Measurements from ENCODE around the gene GDF11.

Gene GDF11

GRCh38 chr12:55700255-55701018, 42.5 kb upstream of the GDF11 start (continued):
- peak; percentile 73 for TF ChIP-seq PRDM10 (tag by site-specific recombination; IDR thresholded peaks at IDR 0.05)
- TF ChIP-seq HOXA7 (CRISPR knock-in tag; IDR thresholded peaks at IDR 0.05; ENCODE audit: borderline replicate concordance): no peak
- no peak for TF ChIP-seq ZBTB7A (tag by site-specific recombination; IDR thresholded peaks at IDR 0.05; ENCODE audit: low read depth)
- no peak for TF ChIP-seq ZNF560 (tag by site-specific recombination; IDR thresholded peaks at IDR 0.05; ENCODE audit: borderline replicate concordance)
- peak; percentile 83 for TF ChIP-seq ZBTB21 (tag by site-specific recombination; IDR thresholded peaks at IDR 0.05)
- no peak for TF ChIP-seq BCL11B (tag by site-specific recombination; IDR thresholded peaks at IDR 0.05; ENCODE audit: low read depth)
- TF ChIP-seq ZFP69B (tag by site-specific recombination; IDR thresholded peaks at IDR 0.05): peak; percentile 60
- peak; percentile 41 for TF ChIP-seq WT1 (tag by site-specific recombination; IDR thresholded peaks at IDR 0.05)
- TF ChIP-seq ZNF473 (tag by site-specific recombination; IDR thresholded peaks at IDR 0.05): no peak
- TF ChIP-seq, protein P1, sequence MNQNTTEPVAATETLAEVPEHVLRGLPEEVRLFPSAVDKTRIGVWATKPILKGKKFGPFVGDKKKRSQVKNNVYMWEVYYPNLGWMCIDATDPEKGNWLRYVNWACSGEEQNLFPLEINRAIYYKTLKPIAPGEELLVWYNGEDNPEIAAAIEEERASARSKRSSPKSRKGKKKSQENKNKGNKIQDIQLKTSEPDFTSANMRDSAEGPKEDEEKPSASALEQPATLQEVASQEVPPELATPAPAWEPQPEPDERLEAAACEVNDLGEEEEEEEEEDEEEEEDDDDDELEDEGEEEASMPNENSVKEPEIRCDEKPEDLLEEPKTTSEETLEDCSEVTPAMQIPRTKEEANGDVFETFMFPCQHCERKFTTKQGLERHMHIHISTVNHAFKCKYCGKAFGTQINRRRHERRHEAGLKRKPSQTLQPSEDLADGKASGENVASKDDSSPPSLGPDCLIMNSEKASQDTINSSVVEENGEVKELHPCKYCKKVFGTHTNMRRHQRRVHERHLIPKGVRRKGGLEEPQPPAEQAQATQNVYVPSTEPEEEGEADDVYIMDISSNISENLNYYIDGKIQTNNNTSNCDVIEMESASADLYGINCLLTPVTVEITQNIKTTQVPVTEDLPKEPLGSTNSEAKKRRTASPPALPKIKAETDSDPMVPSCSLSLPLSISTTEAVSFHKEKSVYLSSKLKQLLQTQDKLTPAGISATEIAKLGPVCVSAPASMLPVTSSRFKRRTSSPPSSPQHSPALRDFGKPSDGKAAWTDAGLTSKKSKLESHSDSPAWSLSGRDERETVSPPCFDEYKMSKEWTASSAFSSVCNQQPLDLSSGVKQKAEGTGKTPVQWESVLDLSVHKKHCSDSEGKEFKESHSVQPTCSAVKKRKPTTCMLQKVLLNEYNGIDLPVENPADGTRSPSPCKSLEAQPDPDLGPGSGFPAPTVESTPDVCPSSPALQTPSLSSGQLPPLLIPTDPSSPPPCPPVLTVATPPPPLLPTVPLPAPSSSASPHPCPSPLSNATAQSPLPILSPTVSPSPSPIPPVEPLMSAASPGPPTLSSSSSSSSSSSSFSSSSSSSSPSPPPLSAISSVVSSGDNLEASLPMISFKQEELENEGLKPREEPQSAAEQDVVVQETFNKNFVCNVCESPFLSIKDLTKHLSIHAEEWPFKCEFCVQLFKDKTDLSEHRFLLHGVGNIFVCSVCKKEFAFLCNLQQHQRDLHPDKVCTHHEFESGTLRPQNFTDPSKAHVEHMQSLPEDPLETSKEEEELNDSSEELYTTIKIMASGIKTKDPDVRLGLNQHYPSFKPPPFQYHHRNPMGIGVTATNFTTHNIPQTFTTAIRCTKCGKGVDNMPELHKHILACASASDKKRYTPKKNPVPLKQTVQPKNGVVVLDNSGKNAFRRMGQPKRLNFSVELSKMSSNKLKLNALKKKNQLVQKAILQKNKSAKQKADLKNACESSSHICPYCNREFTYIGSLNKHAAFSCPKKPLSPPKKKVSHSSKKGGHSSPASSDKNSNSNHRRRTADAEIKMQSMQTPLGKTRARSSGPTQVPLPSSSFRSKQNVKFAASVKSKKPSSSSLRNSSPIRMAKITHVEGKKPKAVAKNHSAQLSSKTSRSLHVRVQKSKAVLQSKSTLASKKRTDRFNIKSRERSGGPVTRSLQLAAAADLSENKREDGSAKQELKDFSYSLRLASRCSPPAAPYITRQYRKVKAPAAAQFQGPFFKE (tag by site-specific recombination; IDR thresholded peaks at IDR 0.05; ENCODE audit: borderline replicate concordance): no peak
- TF ChIP-seq ZNF112 (tag by site-specific recombination; IDR thresholded peaks at IDR 0.05): no peak
- 0 out of 2 replicates have a peak, but pooled peaks have one; percentile 29 for TF ChIP-seq ZSCAN4 (tag by site-specific recombination; IDR thresholded peaks at IDR 0.05)
- TF ChIP-seq ZNF792 (tag by site-specific recombination; IDR thresholded peaks at IDR 0.05): no peak
- TF ChIP-seq ZNF37A (tag by site-specific recombination; IDR thresholded peaks at IDR 0.05): no peak
- TF ChIP-seq ZFP3 (tag by site-specific recombination; IDR thresholded peaks at IDR 0.05; ENCODE audit: low read depth): no peak
- TF ChIP-seq KLF8 (tag by site-specific recombination; IDR thresholded peaks at IDR 0.05): no peak
- no peak for TF ChIP-seq EGR2 (tag by site-specific recombination; IDR thresholded peaks at IDR 0.05; ENCODE audit: low read depth)
- TF ChIP-seq ZNF76 (tag by site-specific recombination; IDR thresholded peaks at IDR 0.05; ENCODE audit: borderline replicate concordance, low read depth): no peak
- TF ChIP-seq KLF10 (tag by site-specific recombination; IDR thresholded peaks at IDR 0.05): no peak
- TF ChIP-seq ZNF555 (tag by site-specific recombination; conservative IDR thresholded peaks at IDR 0.05): no peak
- no peak for TF ChIP-seq MYNN (tag by site-specific recombination; IDR thresholded peaks at IDR 0.05; ENCODE audit: borderline replicate concordance)
- no peak for TF ChIP-seq ZNF423 (tag by site-specific recombination; IDR thresholded peaks at IDR 0.05)
- no peak for TF ChIP-seq HOXD13 (CRISPR knock-in tag; IDR thresholded peaks at IDR 0.05; ENCODE audit: borderline replicate concordance)
- no peak for TF ChIP-seq IKZF3 (tag by site-specific recombination; IDR thresholded peaks at IDR 0.05)
- no peak for TF ChIP-seq ZNF175 (tag by site-specific recombination; IDR thresholded peaks at IDR 0.05)
- no peak for TF ChIP-seq ZNF626 (tag by site-specific recombination; IDR thresholded peaks at IDR 0.05)
- TF ChIP-seq ZNF138 (tag by site-specific recombination; IDR thresholded peaks at IDR 0.05; ENCODE audit: borderline replicate concordance): no peak
- TF ChIP-seq ZNF184 (tag by site-specific recombination; IDR thresholded peaks at IDR 0.05): 0 out of 2 replicates have a peak, but pooled peaks have one; percentile 62
- TF ChIP-seq, protein P2, sequence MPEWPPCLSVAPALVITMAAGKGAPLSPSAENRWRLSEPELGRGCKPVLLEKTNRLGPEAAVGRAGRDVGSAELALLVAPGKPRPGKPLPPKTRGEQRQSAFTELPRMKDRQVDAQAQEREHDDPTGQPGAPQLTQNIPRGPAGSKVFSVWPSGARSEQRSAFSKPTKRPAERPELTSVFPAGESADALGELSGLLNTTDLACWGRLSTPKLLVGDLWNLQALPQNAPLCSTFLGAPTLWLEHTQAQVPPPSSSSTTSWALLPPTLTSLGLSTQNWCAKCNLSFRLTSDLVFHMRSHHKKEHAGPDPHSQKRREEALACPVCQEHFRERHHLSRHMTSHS (tag by site-specific recombination; IDR thresholded peaks at IDR 0.05): no peak
